Mesendoderm (in vitro differentiated cells): ENCODE data around the gene MSH3.
"Not testable (repeated sequence)": the region's sequence is repeated elsewhere in the genome, so short reads cannot be mapped to it uniquely, and the experiment has no call there.

Source experiments
- DNase-seq: peaks from one replicate; pipeline ENCODE4 v3.0.0; 2013
- H2AK5ac ChIP-seq: 2 replicates; pipeline ENCODE4 v1.6.1; 2013; ENCODE audit warnings: low read length, inconsistent platforms
- H2BK120ac ChIP-seq: 2 replicates; pipeline ENCODE4 v1.6.1; 2013; ENCODE audit warnings: low read depth, mild to moderate bottlenecking, low read length, moderate library complexity, mixed read lengths
- H2BK15ac ChIP-seq: replicated peaks from 2 replicates; pipeline ENCODE4 v1.6.1; 2013; ENCODE audit warnings: low read depth, mild to moderate bottlenecking, moderate library complexity
- H2BK5ac ChIP-seq: 2 replicates; pipeline ENCODE4 v1.6.1; 2013; ENCODE audit warnings: low read length, inconsistent platforms
- H3K18ac ChIP-seq: 2 replicates; pipeline ENCODE4 v1.6.1; 2013; ENCODE audit warnings: mild to moderate bottlenecking, low read length, mixed read lengths
- H3K23ac ChIP-seq: one replicate; pipeline ENCODE4 v1.6.1; 2013; ENCODE audit warnings: low read length
- H3K27ac ChIP-seq: 2 replicates; pipeline ENCODE4 v1.5.1; 2013; ENCODE audit warnings: low read depth, mild to moderate bottlenecking, inconsistent platforms, low read length, moderate library complexity
- H3K27me3 ChIP-seq: 2 replicates; pipeline ENCODE4 v1.6.1; 2013; ENCODE audit warnings: low read length, control low read depth, mild to moderate bottlenecking, inconsistent platforms; ENCODE audit not compliant: insufficient read depth, poor library complexity
- H3K36me3 ChIP-seq: 2 replicates; pipeline ENCODE4 v1.6.1; 2013; ENCODE audit warnings: low read length, inconsistent platforms; ENCODE audit not compliant: control insufficient read depth, insufficient read depth
- H3K4ac ChIP-seq: one replicate; pipeline ENCODE4 v1.6.1; 2013; ENCODE audit warnings: low read depth, mild to moderate bottlenecking, low read length, moderate library complexity
- H3K4me1 ChIP-seq: 2 replicates; pipeline ENCODE4 v1.6.1; 2013; ENCODE audit warnings: low read depth, low read length, inconsistent platforms; ENCODE audit not compliant: control insufficient read depth
- H3K4me2 ChIP-seq: 2 replicates; pipeline ENCODE4 v1.6.1; 2013; ENCODE audit warnings: low read length
- H3K4me3 ChIP-seq: 2 replicates; pipeline ENCODE4 v1.5.1; 2013; ENCODE audit warnings: mild to moderate bottlenecking, low read length
- H3K56ac ChIP-seq: one replicate; pipeline ENCODE4 v1.6.1; 2013; ENCODE audit warnings: low read length
- H3K79me1 ChIP-seq: 2 replicates; pipeline ENCODE4 v1.6.1; 2013; ENCODE audit warnings: low read length, inconsistent platforms
- H3K79me2 ChIP-seq: 2 replicates; pipeline ENCODE4 v1.6.1; 2013; ENCODE audit warnings: mild to moderate bottlenecking, low read length; ENCODE audit not compliant: control insufficient read depth, insufficient read depth
- H3K9ac ChIP-seq: 2 replicates; pipeline ENCODE4 v1.6.1; 2013; ENCODE audit warnings: low read length, inconsistent platforms
- H4K5ac ChIP-seq: one replicate; pipeline ENCODE4 v1.6.1; 2013; ENCODE audit warnings: low read length
- H4K8ac ChIP-seq: one replicate; pipeline ENCODE4 v1.6.1; 2013; ENCODE audit warnings: low read depth, mild to moderate bottlenecking, control low read depth, low read length, moderate library complexity
- WGBS: extraction: QIAGEN DNeasy Blood & Tissue Kit; methylation state at CpG from one replicate; pipeline ENCODE4 v1.1.7; 2013; ENCODE audit warnings: low lambda C conversion rate, missing lambda C conversion rate; ENCODE audit not compliant: insufficient coverage; ENCODE audit errors: extremely low coverage; 5-methylcytosine and 5-hydroxymethylcytosine counted together

Gene MSH3

DNA sequence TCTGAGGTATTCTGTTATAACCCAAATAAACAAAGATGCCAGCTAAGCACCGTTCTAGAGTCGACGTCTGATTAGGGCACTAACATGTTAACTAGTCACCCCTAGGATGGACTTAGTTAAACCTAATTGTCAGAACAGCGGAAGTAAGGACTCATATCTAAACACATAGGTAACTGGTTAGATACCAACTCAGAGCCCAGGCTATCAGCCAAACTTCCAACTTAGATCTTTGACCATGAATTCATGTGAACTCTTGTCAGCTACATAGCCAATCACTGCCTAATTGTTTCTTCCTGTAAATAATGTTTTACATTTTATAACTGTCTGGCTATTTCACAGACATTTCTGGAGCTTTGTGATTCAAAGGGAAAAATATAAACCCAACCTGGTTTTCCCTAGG, 84.6 kb downstream of the MSH3 start:
- no peak for DNase-seq
- H3K23ac ChIP-seq, result no peak overlapping the region
- no peak overlapping the region for H2AK5ac ChIP-seq
- H4K5ac ChIP-seq, result no peak overlapping the region
- no peak overlapping the region for H3K4me3 ChIP-seq
- no peak overlapping the region for H3K9ac ChIP-seq
- H3K56ac ChIP-seq, result no peak overlapping the region
- no peak overlapping the region for H3K4me2 ChIP-seq
- H2BK15ac ChIP-seq, result no peak overlapping the region
- no peak overlapping the region for H2BK5ac ChIP-seq
- no peaks in the 10 kb centered on the region for H3K79me2 ChIP-seq
- no peak overlapping the region for H3K18ac ChIP-seq
- no peak overlapping the region for H4K8ac ChIP-seq
- no peak overlapping the region for H3K27ac ChIP-seq
- no peaks in the 10 kb centered on the region for H3K79me1 ChIP-seq
- no peak overlapping the region for H2BK120ac ChIP-seq
- no peaks in the 10 kb centered on the region for H3K36me3 ChIP-seq
- H3K4me1 ChIP-seq, result no peaks in the 10 kb centered on the region
- H3K27me3 ChIP-seq, result no peaks in the 10 kb centered on the region
- no CpG with 5 or more reads among the region's 4 CpGs for WGBS
- H3K4ac ChIP-seq, result no peak overlapping the region

GRCh38 chr5:80739496-80739895, 85.0 kb downstream of the MSH3 start:
- Histone ChIP-seq H3K23ac (no peak overlapping the region), H3K4me1 (no peaks in the 10 kb centered on the region), H3K4ac (no peak overlapping the region), H4K5ac (no peak overlapping the region), H2BK5ac (no peak overlapping the region), H2BK15ac (no peak overlapping the region), H3K79me1 (no peaks in the 10 kb centered on the region), H4K8ac (peak overlapping the region; percentile 28), H3K9ac (no peak overlapping the region), H3K79me2 (no peaks in the 10 kb centered on the region), H3K56ac (no peak overlapping the region), H3K18ac (no peak overlapping the region), H3K4me2 (no peak overlapping the region), H3K27ac (no peak overlapping the region), H2AK5ac (no peak overlapping the region), H3K4me3 (no peak overlapping the region), H2BK120ac (no peak overlapping the region), H3K36me3 (no peaks in the 10 kb centered on the region), H3K27me3 (no peaks in the 10 kb centered on the region)
- no CpG with 5 or more reads among the region's 4 CpGs for whole genome bisulfite sequencing
- DNase-seq, result no peak

GRCh38 chr5:80739898-80740297, 85.4 kb downstream of the MSH3 start:
- H2BK120ac ChIP-seq, result no peak overlapping the region
- WGBS, result no CpG with 5 or more reads among the region's 2 CpGs
- no peaks in the 10 kb centered on the region for H3K36me3 ChIP-seq
- no peak overlapping the region for H3K4me2 ChIP-seq
- no peaks in the 10 kb centered on the region for H3K79me2 ChIP-seq
- DNase-seq, result no peak
- H2BK5ac ChIP-seq, result no peak overlapping the region
- no peak overlapping the region for H3K4ac ChIP-seq
- no peak overlapping the region for H3K56ac ChIP-seq
- H3K79me1 ChIP-seq, result no peaks in the 10 kb centered on the region
- H2BK15ac ChIP-seq, result no peak overlapping the region
- H3K9ac ChIP-seq, result no peak overlapping the region
- no peaks in the 10 kb centered on the region for H3K4me1 ChIP-seq
- H3K27ac ChIP-seq, result no peak overlapping the region
- H3K23ac ChIP-seq, result no peak overlapping the region
- no peak overlapping the region for H3K4me3 ChIP-seq
- no peak overlapping the region for H2AK5ac ChIP-seq
- H3K27me3 ChIP-seq, result no peaks in the 10 kb centered on the region
- no peak overlapping the region for H3K18ac ChIP-seq
- H4K5ac ChIP-seq, result no peak overlapping the region
- peak overlapping the region; percentile 28 for H4K8ac ChIP-seq

DNA sequence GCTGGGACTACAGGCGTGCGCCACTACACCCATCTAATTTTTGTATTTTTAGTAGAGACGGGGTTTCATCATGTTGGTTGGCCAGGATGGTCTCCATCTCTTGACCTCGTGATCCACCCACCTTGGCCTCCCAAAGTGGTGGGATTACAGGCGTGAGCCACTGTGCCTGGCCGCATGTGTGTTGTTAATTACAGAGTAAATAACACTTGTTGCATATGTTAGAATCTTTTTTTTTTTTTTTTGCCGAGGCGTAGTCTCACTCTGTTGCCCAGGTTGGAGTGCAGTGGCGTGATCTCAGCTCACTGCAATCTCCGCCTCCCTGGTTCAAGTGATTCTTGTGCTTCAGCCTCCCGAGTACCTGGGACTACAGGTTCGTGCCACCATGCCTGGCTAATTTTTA, 86.0 kb downstream of the MSH3 start:
- H3K4ac ChIP-seq, H3K27me3 ChIP-seq, H3K4me2 ChIP-seq, H3K56ac ChIP-seq, H3K4me3 ChIP-seq, H3K79me1 ChIP-seq, H3K23ac ChIP-seq, H2BK15ac ChIP-seq, H3K36me3 ChIP-seq, H3K18ac ChIP-seq, H2BK120ac ChIP-seq, H2AK5ac ChIP-seq, H2BK5ac ChIP-seq, H3K79me2 ChIP-seq, DNase-seq, H4K5ac ChIP-seq, H4K8ac ChIP-seq, H3K27ac ChIP-seq, H3K9ac ChIP-seq, H3K4me1 ChIP-seq: not testable (repeated sequence)
- WGBS, result no CpG with 5 or more reads among the region's 12 CpGs

- no CpG with 5 or more reads among the region's 1 CpG for WGBS
- no peak overlapping the region for H2BK120ac ChIP-seq
- no peak overlapping the region for H3K18ac ChIP-seq
- H3K56ac ChIP-seq, result no peak overlapping the region
- H3K4me2 ChIP-seq, result no peak overlapping the region
- no peaks in the 10 kb centered on the region for H3K79me1 ChIP-seq
- no peak overlapping the region for H3K4me3 ChIP-seq
- no peak overlapping the region for H2AK5ac ChIP-seq
- H3K4ac ChIP-seq, result no peak overlapping the region
- H3K36me3 ChIP-seq, result no peaks in the 10 kb centered on the region
- H2BK15ac ChIP-seq, result no peak overlapping the region
- H3K23ac ChIP-seq, result no peak overlapping the region
- DNase-seq, result no peak
- no peak overlapping the region for H2BK5ac ChIP-seq
- H3K4me1 ChIP-seq, result no peaks in the 10 kb centered on the region
- H3K27ac ChIP-seq, result no peak overlapping the region
- no peak overlapping the region for H4K8ac ChIP-seq
- H3K9ac ChIP-seq, result no peak overlapping the region
- no peak overlapping the region for H4K5ac ChIP-seq
- H3K79me2 ChIP-seq, result no peaks in the 10 kb centered on the region
- no peaks in the 10 kb centered on the region for H3K27me3 ChIP-seq
These were observed 86.5 kb downstream of the MSH3 start for GRCh38 chr5:80740999-80741398.

DNA sequence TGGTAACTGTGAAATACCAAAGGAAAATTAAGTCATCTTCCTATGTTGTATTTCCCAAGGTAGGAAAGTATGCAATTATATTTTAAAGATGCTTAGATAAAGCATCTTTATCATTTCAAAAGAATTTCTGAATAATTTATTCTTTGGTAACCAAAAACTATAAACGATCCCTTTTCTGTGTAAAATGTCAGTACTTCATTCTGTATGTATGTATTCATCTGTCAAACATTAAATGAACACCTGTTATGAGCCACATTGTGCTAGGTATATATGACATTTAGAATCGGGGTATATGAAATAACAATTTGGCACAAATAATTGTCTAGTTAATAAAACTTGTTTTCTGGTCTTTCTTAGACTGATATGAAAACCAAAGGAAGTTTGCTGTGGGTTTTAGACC, 89.7 kb downstream of the MSH3 start:
- Histone ChIP-seq H3K36me3 (no peaks in the 10 kb centered on the region), H2BK120ac (no peak overlapping the region), H3K79me2 (no peaks in the 10 kb centered on the region), H2BK15ac (no peak overlapping the region), H3K27me3 (no peaks in the 10 kb centered on the region), H3K4me3 (no peak overlapping the region), H3K4me2 (no peak overlapping the region), H4K8ac (no peak overlapping the region), H3K9ac (no peak overlapping the region), H3K79me1 (no peaks in the 10 kb centered on the region), H3K27ac (no peak overlapping the region), H2BK5ac (no peak overlapping the region), H3K23ac (no peak overlapping the region), H3K56ac (no peak overlapping the region), H3K4ac (no peak overlapping the region), H3K18ac (no peak overlapping the region), H3K4me1 (no peaks in the 10 kb centered on the region), H4K5ac (no peak overlapping the region), H2AK5ac (no peak overlapping the region)
- DNase-seq, result no peak
- WGBS, result no CpG with 5 or more reads among the region's 2 CpGs
